GM12872 (cell line): ENCODE data around the gene CELF4.

Experiments
- TF ChIP-seq, protein P1 (sequence below): IDR thresholded peaks from 3 replicates; pipeline ENCODE4 v1.5.1; 2011; ENCODE audit warnings: low read depth, mild to moderate bottlenecking, low read length, moderate library complexity; ENCODE audit not compliant: insufficient read depth

The CELF4 gene

DNA sequence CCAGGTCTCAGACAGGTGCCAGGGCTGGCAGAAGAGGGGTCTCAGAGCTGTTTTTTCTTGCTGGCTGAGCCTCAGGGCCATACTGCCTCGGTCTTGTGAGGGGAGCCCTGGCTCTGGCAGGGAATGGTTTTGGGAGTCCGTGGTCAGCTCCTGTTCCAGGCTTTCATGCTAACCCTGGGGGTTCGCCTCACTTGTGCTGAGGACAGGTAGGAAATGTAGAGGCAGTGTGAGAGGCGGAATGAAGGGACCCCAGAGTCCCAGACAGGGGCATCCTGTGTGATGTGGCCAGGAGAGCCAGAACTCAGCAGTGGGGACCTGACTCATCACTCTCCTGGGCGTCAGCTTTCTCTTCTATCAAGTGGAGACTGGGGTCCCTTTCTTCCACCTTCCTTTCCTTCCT is 5.7 kb upstream of the CELF4 start:
- TF ChIP-seq, protein P1, sequence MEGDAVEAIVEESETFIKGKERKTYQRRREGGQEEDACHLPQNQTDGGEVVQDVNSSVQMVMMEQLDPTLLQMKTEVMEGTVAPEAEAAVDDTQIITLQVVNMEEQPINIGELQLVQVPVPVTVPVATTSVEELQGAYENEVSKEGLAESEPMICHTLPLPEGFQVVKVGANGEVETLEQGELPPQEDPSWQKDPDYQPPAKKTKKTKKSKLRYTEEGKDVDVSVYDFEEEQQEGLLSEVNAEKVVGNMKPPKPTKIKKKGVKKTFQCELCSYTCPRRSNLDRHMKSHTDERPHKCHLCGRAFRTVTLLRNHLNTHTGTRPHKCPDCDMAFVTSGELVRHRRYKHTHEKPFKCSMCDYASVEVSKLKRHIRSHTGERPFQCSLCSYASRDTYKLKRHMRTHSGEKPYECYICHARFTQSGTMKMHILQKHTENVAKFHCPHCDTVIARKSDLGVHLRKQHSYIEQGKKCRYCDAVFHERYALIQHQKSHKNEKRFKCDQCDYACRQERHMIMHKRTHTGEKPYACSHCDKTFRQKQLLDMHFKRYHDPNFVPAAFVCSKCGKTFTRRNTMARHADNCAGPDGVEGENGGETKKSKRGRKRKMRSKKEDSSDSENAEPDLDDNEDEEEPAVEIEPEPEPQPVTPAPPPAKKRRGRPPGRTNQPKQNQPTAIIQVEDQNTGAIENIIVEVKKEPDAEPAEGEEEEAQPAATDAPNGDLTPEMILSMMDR: no peak

DNA sequence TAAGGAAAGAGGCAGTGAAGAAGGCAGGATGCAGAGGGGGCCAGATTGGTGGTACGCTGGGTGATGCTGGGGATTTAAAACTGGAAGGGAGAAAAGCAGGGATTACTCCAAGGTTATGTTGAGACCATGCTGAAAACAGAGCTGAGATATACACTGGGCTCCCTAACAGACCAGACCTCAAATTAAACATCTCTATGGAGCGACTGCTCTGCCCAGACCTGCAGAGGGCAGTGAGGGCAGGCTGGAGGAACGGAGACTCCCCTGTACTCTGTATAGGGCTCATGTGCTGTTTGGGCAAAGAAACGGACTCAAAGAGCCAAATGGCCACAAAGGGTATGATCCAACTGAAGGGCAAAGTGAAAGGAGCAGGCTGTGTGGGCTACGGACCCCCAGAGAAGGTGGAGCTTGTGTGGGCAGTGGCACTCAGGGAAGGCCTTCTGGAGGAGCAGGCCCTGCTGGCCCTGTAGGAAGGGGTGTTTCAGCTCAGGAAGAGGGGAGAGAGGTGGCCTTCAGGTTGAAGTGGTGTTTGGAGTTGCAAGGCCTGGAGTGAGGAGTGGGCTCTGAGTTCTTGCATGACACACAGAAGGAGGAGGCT is 4.8 kb upstream of the CELF4 start:
- TF ChIP-seq, protein P1: no peak

DNA sequence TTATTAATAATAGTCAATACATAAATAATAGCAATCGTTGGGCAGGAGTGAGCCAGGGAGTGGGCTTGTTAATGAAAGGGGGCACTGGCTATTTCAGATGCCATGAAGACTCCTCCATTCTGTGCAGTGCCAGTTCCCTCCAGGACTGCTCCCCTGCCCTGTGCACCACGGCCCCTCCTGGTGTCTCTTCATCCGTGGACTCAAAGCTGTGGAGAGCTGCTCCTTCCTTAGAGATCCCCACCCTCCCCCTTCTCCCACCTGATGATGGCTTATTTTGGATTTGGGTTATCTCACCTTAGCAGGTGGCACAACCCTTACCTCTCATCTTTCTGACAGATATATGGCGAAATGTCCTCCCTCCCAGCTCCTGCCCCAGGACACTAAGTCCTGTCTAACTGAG is 3.1 kb upstream of the CELF4 start:
- TF ChIP-seq, protein P1: no peak

DNA sequence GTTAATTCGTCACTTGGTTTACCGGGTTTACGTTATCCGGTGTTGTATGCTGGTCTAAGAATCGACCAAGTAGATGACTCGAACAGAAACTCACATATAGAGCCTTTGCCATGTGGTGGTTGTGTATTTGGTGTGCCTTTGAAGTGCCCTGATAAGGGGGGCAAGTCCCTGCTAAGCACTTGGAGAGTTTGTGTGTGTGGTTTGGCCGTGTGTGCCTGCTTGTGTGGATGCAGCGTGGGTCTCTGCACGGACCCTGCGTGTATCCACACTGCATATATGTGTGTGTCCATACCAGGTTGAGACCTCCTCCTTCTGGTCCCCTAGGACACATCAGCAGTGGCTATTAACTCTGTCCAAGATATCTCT is 2.4 kb upstream of the CELF4 start:
- TF ChIP-seq, protein P1: no peak

DNA sequence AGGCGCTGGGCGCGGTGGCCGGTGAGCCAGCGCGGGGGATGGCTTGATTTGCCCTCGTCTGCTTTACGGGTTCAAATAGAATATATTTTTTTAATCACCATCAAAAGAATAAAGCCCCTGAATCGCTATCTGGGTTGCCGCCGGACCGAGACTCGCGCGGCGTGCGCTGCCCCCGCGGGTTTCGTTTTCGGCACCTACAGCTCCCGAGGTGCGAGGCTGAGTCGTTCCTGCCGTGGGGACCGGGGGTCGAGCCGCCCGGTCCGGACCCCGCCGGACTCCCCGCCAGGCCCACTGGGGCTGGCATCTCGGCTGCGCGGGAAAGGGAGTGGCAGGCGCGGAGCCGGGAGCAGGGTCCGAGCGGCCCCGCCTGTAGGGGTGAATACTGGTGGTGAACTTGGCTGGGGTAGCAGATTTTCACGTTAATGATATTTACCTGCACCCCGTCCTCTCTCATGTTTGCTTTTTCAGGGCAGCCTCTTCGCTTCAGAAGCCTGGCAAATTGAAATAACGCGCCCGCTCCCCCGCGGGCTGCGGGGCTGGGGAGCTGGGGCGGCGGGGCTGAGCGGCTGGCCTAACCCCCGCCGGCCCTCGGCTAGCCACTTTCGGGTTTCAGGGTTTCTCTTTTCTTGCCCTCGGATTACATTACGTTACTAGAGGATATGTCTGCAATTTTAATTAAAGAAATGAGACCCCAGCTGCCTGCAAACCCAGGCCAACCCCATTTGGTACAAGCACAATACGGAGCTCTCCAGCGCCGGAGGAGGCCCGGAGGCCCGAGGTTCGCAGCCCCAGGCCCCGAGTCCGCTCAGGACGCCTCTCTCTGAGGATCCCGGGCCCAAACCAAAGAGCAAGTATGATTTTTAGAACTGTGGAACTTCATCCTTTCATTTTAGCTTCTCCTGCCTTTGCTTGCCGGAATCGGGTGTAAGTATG is 1.7 kb upstream of the CELF4 start:
- TF ChIP-seq, protein P1: no peak

DNA sequence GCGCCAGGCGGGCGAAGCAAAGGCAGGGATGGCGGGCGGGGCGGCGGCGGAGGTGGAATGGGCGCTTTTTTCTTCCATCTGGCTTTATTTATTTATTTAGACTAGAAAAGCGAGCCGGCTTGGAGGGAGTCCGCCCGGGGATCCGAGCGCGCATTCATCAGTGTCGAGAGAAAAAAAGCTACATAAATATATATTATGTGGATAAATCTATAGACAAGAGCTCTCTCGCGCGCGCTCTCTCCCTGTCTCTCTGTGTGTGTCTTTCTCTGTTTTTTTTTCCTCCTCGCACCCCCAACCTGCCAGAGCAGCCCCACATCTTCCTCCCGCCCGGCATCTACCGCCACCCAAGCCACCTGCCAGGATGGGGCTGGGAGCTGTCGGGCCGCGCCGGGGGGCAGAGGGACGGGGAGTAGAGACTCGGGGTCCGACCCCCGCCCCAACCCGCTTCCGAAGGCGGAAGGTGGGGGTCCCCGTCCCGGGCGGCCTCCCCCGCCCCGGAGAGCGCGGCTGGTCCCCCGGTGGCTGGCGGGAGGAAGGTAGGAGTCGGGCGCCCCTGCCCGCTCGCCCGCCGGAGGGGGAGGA is 972 bp upstream of the CELF4 start:
- TF ChIP-seq, protein P1: no peak

DNA sequence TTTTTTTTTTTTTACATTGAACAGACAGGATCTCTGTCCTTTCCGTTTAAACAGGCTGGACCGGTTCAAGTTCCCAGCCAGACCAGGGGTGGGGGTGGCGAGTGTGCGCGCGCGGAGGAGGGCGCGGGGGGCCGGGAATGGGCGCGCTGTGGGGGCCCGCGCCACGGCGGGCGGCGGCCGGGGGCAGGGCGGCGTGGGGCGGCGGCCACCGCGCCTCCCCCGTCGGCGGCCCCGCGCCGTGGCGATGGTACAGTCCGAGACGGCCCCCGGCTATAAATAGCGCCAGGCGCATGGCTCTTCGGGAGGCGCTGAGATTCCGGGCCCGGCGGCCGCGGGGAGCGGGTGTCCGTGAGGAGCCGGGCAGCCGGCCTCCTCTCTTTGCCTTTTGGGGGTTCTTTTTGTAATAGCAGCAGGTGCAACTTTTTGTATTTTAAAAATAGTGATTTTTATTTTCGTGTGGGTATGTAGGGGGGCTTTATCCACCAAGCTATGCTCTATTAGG is 430 bp upstream of the CELF4 start:
- TF ChIP-seq, protein P1: no peak
